GM19468 (cell line): ENCODE measurements around the gene SCAF4.
"Not testable (repeated sequence)": the region's sequence is repeated elsewhere in the genome, so short reads cannot be mapped to it uniquely, and the experiment has no call there.

Experiments used
- ATAC-seq: cut with Tn5 transposase; IDR thresholded peaks from one replicate; pipeline ENCODE4 v1.9.1; 2021; ENCODE audit warnings: mild to moderate bottlenecking, moderate library complexity, moderate number of reproducible peaks; ENCODE audit not compliant: unreplicated experiment; ENCODE audit errors: extremely low read depth

The SCAF4 gene, protein sequence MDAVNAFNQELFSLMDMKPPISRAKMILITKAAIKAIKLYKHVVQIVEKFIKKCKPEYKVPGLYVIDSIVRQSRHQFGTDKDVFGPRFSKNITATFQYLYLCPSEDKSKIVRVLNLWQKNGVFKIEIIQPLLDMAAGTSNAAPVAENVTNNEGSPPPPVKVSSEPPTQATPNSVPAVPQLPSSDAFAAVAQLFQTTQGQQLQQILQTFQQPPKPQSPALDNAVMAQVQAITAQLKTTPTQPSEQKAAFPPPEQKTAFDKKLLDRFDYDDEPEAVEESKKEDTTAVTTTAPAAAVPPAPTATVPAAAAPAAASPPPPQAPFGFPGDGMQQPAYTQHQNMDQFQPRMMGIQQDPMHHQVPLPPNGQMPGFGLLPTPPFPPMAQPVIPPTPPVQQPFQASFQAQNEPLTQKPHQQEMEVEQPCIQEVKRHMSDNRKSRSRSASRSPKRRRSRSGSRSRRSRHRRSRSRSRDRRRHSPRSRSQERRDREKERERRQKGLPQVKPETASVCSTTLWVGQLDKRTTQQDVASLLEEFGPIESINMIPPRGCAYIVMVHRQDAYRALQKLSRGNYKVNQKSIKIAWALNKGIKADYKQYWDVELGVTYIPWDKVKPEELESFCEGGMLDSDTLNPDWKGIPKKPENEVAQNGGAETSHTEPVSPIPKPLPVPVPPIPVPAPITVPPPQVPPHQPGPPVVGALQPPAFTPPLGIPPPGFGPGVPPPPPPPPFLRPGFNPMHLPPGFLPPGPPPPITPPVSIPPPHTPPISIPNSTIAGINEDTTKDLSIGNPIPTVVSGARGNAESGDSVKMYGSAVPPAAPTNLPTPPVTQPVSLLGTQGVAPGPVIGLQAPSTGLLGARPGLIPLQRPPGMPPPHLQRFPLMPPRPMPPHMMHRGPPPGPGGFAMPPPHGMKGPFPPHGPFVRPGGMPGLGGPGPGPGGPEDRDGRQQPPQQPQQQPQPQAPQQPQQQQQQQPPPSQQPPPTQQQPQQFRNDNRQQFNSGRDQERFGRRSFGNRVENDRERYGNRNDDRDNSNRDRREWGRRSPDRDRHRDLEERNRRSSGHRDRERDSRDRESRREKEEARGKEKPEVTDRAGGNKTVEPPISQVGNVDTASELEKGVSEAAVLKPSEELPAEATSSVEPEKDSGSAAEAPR

DNA sequence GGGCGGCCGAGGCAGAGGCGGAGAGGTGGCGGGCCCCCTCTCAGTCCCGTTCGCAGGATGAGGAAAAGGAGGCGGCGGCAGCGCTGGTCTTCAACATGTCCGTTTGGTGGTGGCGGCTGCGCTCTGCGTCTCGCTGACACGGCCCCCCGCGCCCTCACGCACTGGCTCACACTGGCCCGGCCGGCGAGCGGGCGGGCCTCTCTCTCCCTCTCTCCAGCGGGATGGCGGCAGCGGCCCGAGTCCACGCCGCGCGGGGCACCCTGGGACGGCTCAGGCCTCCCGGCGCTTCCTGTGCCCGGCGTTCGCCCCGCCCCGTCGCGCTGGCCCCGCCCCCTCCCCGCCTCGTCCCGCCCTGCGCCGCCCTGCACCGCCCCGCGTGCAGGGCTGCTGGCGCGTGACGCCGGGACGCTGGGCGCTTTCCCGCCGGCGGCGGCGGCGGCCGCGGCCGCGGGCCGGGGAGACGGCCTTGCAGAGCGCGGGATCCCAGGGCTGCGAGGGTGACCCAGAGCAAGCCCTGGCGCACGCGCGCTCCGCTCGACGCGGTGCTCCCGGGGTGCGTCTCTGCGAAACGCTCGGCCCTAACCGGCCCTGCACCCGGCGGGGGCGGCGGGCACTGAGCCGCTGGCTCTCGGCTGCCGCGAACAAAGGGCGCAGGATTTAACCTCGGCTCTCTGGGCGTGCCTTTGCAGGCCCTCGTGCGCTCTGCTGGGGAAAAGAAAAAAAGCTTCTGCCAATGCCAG, at the start of gene SCAF4:
TSS of gene SCAF4 (minus strand) at position 262 of the 740 bp plus-strand sequence. CDS start 426 bp downstream, outside the sequence.
- peak; percentile 71 for ATAC-seq

DNA sequence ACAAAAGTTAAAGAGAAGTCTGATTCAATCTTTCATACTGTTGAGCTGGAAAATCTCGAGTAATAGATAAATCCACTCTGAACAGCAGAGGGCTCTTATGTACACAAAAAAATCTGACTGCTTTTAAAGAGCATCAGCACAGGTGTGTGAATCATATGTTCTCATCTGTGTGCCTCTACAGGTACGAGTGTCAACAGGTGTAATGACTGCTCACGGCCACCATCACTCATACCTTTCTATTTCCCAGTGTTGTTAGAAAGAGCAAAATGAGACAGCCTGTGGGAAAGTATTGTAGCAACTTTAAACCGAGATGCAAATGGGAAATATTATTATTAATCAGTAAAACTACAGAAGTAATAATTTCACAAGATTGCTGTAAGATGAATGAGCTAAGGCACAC, 49.0 kb upstream of the SCAF4 start:
- ATAC-seq, result no peak

DNA sequence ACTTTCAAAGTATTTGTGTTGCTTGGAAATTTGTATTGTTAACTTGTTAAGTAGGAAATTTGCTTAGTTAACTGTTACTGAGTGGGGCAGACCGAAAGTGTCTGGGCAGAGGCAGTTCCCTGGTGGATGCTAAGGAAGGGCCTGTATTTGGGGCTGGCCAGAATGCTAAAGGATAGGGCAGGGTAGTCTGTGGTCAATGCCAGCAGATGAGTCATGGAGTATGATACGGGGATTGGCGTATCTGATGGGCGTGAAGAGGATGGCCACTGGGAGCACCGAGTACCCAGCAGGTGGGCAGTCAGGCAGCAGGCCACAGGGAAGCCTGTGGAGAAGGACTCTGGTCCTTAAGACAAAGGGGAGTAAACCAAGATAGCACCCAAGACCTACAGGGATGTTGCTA, 46.6 kb upstream of the SCAF4 start:
- no peak for ATAC-seq

DNA sequence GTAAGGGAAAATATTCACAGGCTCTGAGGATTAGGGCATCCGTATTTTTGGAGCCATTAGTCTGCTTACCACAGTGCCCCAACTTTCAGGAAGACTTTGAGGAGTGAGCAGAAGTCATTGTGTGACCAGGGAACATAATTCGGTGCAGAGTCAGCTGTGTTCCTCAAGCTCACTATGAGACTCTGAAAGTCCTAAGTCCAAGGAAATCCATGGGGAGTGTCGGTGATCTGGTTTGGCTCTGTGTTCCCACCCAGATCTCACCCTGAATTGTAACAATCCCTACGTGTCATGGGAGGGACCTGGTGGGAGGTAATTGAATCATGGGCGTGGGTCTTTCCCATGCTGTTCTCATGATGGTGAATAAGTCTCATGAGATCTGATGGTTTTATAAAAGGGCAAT, 45.9 kb upstream of the SCAF4 start:
- no peak for ATAC-seq

DNA sequence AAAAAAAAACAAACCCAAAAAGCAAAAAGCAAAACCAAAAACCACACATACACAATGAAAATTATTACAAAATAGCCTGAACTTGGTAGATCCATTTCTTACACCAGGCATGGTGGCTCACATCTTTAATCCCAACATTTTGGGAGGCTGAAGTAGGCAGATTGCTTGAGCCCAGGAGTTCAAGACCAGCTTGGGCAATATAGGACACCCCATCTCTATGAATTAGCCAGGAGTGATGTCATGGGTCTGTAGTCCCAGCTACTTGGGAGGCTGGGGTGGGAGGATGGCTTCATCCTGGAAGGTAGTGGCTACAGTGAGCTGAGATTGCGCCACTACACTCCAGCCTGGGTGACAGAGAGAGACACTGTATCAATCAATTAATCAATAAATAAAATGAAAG, 42.1 kb upstream of the SCAF4 start:
- ATAC-seq, result no peak

DNA sequence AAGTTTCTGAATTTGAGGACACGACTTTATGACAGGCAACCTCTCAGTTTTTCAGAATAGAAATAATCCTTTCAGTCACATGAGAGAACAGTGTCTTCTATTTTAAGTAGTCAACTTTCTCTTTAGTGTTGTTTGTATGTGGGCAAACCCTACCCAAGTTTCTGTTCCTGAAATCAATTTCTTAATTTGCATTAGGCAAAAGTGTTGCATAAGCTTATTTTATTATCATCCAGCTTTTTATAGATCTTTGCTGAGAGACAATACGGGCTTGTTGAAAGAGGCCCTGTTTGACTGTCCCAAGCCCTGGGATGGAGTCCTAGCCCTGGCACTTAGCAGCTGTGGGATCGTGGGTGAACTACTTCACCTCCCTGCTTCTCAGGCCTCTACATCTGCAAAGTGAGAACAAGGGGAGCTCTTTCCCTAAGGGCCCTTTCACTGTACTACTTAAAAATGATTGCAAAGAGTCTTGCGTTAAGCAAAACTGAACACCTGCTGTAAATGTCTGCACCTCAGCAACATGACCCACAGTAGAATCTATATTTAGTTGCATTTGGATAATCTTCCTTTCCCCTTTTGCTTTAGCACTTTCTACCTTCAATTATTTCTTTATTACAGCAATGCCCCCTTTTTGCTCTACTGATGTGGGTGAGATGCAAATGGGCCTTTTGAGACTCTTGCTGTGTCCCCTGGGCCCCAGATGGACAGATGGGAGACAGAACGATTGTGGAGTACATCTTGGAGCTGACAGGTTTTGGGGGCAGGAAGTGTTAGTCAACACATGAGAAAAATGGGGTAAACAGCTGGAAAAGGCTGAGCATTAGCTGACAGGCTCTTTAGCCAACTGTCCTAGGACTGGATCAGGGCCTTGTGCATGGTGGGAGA, 41.0 kb upstream of the SCAF4 start:
- peak; percentile 94 for ATAC-seq

DNA sequence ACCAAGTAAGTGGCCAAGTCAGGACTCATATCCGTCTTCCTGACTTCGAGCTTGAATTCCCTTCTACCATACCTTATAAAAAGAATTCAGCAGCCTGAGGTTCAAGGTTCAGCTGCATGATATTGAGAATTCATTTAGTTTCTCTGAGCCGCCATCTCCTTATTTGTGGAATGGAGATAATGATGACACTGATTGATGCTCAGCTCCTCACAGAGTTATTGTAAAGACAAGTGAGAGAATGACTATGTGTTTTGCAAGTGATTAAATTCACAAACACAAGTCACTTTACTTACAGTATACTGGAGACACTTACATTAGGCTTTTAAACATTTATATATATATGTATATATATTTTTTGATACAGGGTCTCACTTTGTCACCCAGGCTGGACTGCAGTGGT, 39.8 kb upstream of the SCAF4 start:
- no peak for ATAC-seq

DNA sequence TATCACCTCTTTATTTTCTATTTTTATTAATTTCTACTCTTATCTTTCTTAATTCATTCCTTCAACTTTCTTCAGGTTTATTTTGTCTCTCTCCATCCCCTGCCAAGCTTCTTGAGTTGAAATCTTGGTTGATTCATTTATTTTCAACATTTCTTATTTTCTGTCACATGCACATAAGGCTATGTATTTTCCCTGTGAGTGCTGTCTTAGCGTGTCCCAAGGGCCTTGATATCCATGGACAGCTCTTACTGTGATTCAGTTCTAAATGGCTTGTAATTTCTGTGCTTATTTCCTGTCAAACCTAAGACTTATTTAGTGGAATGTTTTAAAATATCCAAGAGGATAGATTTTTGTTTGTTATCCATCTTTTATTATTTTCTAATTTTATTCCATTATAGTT, 36.8 kb upstream of the SCAF4 start:
- no peak for ATAC-seq

DNA sequence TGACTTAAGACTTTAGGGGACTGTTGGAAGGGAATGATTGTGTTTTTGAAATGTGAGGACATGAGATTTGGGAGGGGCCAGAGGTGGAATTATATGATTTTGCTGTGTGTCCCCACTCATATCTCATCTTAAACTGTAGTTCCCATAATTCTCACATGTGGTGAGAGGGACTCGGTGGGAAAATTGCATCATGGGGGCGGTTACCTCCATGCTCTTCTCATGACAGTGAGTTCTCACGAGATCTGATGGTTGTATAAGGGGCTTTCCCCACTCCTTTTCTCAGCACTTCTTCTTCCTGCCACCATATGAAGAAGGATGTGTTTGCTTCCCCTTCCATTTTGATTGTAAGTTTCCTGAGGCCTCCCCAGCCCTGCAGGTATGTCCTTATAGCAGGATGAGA, 35.0 kb upstream of the SCAF4 start:
- ATAC-seq, result no peak

DNA sequence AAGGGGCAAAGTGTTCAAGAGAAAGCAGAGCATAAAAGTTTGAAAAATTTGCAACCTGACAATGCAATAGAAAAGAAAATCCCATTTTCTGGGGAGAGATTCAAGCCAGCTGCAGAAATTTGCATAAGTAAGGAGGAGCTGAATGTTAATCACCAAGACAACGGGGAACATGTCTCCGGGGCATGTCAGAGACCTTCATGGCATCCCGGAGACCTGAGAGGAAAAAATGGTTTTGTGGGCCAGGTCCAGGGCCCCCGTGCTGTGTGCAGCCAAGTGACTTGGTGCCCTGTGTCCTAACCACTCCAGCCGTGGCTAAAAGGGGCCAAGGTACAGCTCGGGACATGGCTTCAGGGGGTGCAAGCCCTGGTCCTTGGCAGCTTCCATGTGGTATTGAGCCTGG, 33.9 kb upstream of the SCAF4 start:
- not testable (repeated sequence) for ATAC-seq

DNA sequence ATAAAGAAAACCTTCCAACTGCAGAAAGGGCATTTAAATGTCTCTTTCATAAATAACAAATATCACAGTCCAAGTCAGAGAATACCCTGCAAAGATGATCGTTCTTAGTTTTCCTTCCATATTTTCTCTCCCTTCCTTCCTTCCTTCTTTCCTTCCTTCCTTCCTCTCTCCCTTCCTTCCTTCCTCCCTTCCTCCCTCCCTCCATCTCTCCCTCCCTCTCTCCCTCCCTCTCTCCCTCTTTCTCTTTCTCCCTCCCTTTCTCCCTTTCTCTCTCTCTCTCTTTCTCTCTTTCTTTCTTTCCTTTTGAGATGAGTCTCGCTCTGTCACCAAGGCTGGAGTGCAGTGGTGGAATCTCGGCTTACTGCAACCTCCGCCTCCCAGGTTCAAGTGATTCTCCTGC, 29.0 kb upstream of the SCAF4 start:
- no peak for ATAC-seq

DNA sequence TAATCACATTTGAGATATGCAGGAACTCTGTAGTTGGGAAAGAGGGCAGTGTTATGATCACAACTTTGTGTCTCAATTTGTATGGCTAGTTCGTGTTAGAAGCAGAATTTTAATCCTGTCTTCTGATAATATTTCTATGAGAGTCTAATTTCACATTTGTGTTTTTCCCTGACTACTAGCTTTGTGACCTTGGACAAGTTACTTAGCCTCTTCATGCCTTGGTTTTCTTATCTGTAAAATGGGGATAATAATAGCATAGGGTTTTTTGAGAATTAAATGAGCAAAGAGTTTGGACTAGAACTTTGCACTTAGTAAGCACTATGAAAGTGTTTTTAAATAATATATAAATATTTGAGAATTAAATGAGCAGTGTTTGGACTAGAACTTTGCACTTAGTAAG, 24.9 kb upstream of the SCAF4 start:
- ATAC-seq, result no peak

DNA sequence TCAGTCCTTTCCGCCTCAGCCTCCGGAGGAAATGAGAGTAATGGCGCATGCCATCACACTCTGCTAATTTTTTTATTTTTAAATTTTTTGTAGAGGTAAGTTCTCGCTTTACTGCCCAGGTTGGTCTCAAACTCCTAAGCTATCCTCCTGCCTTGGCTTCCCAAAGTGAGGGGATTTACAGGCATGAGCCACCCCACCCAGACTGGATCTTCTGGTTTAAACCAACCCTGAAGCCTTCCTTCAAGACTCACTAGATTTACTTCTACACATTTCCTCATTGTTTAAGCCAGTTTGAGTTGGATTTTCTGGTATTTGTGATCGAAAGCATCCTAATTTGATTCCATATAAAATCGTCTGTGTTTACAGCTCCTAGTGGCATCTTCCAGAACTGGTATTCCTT, 23.1 kb upstream of the SCAF4 start:
- no peak for ATAC-seq

DNA sequence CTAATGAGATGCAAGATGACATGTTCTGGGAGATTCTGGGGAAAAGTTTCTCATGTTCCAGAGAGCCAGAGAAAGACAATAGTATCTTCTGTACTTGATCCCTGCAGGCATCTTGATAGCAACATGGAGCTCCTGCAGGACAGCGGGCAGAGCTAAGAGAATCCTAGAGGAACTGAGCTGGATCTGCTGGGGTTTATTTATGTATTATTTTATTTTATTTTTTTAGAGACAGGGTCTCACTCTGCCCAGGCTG, 22.7 kb upstream of the SCAF4 start:
- no peak for ATAC-seq

DNA sequence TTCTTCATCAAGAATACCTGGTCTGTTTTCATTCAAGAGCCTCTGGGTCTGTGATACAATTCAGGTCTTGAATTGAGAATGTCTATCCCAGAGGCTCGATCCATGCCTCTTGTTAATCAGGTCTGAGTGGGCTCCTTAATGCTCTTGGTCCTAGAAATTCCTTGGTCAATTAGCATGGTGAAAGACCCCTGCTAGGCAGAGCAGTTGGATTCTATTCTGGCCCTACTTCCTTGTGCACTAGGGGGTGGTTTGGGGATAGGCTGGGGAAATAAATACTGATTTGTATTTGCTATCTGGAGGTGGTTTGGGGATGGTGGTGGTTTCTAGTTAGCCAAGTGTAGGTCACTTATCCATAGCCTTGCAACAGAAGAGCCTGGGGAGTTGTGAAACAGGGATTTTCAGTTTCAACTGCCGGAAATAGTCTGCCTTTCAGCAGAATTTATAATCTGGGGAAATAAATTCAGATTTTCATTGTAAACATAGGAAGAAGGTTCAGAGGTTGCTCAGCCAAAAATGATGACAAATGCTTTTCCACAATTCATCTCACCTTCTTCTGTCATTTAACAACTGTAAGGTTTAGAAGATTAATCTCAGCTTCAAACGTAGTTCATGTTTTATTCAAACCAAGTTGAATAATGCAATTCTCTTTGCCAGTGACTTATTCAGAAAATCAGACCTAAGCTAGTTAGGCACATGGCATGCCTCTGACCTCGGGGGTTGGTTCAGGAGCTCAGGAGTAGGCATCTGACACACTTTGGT, 22.2 kb upstream of the SCAF4 start:
- no peak for ATAC-seq

DNA sequence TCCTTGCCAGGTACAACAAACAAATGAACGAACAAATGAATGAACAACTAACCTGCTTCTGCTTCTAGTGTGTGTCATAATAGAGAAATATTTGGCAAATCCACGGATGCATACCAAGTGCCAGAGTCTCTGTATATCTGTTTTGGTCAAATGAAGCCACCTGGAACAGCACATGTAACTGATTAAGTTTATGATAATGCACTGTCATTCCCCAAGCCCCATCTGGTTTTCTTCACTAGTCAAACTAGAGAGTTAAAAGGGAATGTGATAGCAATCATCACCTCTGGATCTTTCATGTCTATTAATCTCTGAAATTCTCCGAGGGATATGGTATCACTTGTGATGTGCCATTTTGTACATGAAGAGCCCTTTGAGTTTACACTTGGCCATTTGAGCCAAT, 21.0 kb upstream of the SCAF4 start:
- ATAC-seq, result no peak

DNA sequence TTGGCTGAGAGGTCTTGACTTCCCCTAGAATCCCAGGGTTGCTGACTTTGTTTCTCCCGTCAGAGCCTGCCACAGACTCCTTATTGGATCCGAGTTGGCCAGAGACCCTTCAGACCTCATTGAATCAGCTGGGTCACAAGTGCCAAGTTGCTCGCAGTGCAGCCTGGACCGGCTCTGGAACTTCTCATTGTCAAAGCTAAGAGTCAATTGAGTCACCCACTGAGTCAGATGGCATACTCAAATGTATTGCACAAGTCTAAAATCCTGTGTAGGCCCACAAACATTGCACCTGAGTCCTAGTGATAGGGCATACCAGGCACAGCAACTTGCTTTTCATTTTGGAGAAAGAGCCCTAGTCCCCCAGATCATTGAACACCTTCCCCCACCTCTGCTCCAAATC, 20.4 kb upstream of the SCAF4 start:
- ATAC-seq, result no peak

DNA sequence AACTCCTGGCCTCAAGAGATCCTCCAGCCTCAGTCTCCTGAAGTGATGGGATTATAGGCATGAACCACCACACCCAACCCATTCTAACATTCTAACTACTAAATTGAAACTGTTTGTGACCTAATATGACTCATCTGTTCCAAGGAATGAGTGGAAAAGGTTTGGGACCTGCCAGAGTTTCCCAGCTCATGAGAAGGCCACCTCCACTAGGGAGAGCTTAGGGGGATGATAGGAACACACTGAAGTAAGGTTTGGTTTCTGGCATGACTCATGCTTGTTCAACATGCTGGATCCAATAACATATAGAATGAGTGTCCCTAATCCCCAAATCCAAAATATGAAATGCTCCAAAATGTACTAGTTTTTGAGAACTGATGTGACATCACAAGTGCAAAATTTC, 18.9 kb upstream of the SCAF4 start:
- ATAC-seq, result no peak
